GM13976 (cell line): ENCODE results near the gene C4BPB.

ENCODE experiments used
- DNase-seq: peaks from one replicate; pipeline ENCODE4 v3.0.0; 2012; ENCODE audit warnings: low spot score
- in situ Hi-C: fragments of 300-500 bp; cut with MboI; formaldehyde crosslinking; loops from one replicate; pipeline ENCODE4 v1.12.0; 2022; ENCODE audit warnings: low sequenced_read_pairs, mixed read lengths, inconsistent platforms; ENCODE audit not compliant: unreplicated experiment
- TF ChIP-seq, protein P1 (sequence below): IDR thresholded peaks from 2 replicates; pipeline ENCODE4 v1.5.1; 2012; ENCODE audit warnings: borderline replicate concordance, mild to moderate bottlenecking; ENCODE audit not compliant: insufficient read depth; ENCODE audit errors: extremely low read depth, missing control alignments, control extremely low read depth

C4BPB gene

GRCh38 chr1:207084232-207084631, 4.4 kb upstream of the C4BPB start:
- DNase-seq, result no peak
- in situ Hi-C loops, result loop anchor here (25.0 kb wide), 1 partner anchor 403 kb away; the partner anchor contains the start of gene CR1

DNA sequence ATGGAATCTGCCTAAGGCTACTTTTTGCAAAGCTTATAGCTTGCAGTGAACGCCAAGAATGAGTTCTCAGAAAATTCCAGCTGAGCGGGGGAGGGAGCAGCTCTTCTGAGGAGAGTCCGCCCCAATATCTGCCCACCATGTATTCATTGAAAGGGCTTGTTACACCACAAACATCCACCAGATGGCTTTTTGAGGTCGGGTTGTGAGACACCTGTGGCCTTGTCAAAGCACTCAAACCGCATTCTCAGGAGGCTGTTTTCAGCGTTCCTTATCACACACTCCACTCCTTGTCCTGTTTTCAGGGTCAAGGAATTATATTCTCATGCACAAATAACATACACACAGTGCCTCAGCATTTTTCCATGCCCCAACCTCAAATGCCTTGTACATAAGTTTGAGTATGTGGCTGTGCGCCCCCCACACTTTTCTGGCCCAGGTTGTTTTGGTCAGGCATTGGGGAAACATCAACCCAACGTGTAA, 3.9 kb upstream of the C4BPB start:
- in situ Hi-C loops, result loop anchor here (5.0 to 25.0 kb wide), 2 partner anchors 323 to 403 kb away; partner anchors contain the start of gene CR1
- DNase-seq, result peak; percentile 59

More at GRCh38 chr1:207084232-207084631, 4.4 kb upstream of the C4BPB start:
- TF ChIP-seq, protein P1, sequence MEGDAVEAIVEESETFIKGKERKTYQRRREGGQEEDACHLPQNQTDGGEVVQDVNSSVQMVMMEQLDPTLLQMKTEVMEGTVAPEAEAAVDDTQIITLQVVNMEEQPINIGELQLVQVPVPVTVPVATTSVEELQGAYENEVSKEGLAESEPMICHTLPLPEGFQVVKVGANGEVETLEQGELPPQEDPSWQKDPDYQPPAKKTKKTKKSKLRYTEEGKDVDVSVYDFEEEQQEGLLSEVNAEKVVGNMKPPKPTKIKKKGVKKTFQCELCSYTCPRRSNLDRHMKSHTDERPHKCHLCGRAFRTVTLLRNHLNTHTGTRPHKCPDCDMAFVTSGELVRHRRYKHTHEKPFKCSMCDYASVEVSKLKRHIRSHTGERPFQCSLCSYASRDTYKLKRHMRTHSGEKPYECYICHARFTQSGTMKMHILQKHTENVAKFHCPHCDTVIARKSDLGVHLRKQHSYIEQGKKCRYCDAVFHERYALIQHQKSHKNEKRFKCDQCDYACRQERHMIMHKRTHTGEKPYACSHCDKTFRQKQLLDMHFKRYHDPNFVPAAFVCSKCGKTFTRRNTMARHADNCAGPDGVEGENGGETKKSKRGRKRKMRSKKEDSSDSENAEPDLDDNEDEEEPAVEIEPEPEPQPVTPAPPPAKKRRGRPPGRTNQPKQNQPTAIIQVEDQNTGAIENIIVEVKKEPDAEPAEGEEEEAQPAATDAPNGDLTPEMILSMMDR, result no peak

DNA sequence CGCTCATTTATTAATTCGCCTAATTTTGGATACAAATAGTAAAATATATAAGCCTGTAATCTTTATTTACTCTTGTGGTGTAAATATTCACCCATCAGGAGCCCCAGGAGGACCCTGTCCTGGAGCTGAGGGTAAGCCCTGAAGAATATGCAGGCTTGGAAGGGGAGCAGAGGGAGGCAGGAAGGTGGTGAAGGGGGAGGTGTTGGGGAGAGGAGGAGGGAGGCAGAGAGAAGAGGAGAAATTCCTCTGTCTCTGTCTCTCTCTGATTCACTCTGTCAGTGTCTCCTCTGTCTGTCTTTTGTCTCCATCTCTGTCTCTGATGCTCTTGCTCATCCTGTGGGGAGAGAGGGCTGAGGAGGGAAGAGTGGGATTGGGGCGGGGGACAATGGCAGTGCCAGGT, 2.8 kb upstream of the C4BPB start:
- in situ Hi-C loops, result loop anchor here (5.0 to 25.0 kb wide), 2 partner anchors 321 to 401 kb away; partner anchors contain the start of gene CR1
- no peak for DNase-seq
- TF ChIP-seq, protein P1, result no peak

More for the DNA sequence above, 3.9 kb upstream of the C4BPB start:
- TF ChIP-seq, protein P1, result peak; percentile 68

DNA sequence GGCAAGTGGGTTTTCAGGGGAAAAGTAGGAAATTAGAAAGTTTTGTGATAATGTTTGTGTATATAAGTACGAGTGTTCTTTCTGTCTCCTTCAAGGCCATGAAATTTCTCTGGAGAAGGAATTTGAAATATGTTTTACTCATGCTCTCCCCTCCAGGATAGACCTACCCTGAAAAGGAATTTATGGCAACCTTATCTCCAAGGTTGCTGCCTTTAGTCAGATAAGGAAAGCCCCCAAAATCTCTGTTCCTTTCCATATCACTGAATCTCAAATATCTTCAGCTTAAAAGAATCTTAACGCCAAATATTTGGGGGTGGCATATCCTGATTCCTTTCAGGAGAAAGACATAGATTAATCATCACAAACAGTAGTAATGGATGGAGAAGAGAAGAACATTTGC, 499 bp upstream of the C4BPB start:
- in situ Hi-C loops, result loop anchor here (5.0 to 25.0 kb wide), 2 partner anchors 319 to 399 kb away; partner anchors contain the start of gene CR1
- TF ChIP-seq, protein P1, result no peak
- no peak for DNase-seq

- DNase-seq, result no peak
- in situ Hi-C loops, result loop anchor here (5.0 to 25.0 kb wide), 2 partner anchors 318 to 398 kb away; partner anchors contain the start of gene CR1
- TF ChIP-seq, protein P1, result no peak
These were observed 1.1 kb downstream of the C4BPB start for GRCh38 chr1:207089627-207090355.

- TF ChIP-seq, protein P1, result no peak
- in situ Hi-C loops, result loop anchor here (25.0 kb wide), 1 partner anchor 396 kb away; the partner anchor contains the start of gene CR1
- no peak for DNase-seq
These were observed 2.7 kb downstream of the C4BPB start for GRCh38 chr1:207091200-207091908.
